NCI-H460 (cell line): ENCODE results near the gene RAI14. TPM values are rescaled to one million over a fixed set of nuclear protein-coding genes. Genes with fewer than 3 reads are reported as not detected.

Source experiments
- total RNA-seq: library from RNA; depleted of rRNA; stranded (reverse); fragments of >200 nt; shearing (Covaris generic); gene quantifications from 2 replicates; pipeline ENCODE4 v1.2.3, GENCODE V29; 2014; rRNA removed

The RAI14 gene
- total RNA-seq, 1 experiment from 2014 or later = 15.9 TPM

Other genes starting within 250 kb of the RAI14 start
- gene TTC23L, start 182.8 kb downstream of the RAI14 start, total RNA-seq = 0.12 TPM in 1 of 2 replicates, not detected in the other